ENCODE results near the gene SPSB3. TPM values are rescaled to one million over a fixed set of nuclear protein-coding genes. Genes with fewer than 3 reads are reported as not detected.

Gene SPSB3
- 44.8 TPM for polyA plus RNA-seq (2013)

DNA sequence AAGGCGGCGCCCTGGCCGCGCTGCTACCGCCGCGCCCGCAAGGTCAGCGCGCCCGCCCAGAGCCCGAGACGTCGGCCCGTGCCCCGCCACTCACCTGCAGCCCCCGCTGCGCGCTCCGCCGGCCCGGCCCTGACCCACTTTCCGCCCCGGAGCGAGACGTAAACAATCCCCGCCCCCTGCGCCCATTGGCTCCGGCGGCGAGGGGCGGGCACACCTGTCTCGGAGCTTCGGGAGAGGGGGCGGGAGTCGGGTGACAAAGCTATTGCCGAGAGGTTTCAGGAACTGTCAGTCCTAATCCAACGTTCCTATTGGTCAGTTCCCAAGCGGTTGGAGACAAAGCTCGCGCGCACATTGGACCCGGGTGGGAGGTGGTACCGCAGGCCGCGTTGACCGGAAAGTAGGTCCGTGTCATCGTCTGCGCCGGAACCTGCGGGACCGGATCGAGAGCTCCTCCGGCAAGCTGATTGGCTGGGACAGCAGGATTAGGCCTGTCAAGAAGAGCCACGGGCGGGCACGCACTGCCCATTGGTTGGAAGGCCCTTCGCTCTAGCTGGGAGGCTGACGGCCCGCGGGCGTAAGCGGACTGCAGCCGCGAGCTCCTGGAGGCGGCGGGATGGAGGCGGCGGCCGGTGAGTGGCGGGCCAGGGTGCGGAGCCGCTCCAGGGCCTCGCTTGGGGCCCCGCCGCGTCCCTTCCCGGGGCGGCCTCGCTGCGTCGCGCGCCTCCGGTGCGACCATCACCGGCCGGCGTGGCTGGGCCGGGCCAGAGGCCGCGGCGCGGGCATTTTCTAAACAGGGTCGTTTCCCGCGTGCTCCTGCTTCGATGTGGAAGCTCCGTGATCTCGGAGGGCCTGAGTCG, at the start of gene SPSB3, which contains the start of gene NUBP2:
Gene SPSB3, minus strand, starts transcription at position 164 of the 857 bp plus-strand sequence. CDS start 1,088 bp downstream, outside the sequence.
Gene NUBP2, plus strand, starts transcription at position 553 of the 857 bp plus-strand sequence. Its CDS starts 61 bp downstream, at position 614.
- peaks cover 0 to 22% (median 21%) of the 10 kb centered on the region in 4 experiments for H3K4me1 ChIP-seq (ENCODE audit: control extremely low read depth in 1 of 4, control insufficient read depth in 4 of 4, insufficient read depth in 4 of 4, low read length in 3 of 4)
- H3K9me3 ChIP-seq (ENCODE audit: control extremely low read depth in 1 of 5, control insufficient read depth in 4 of 5, insufficient read depth in 2 of 5, low read depth in 1 of 5, low read length in 4 of 5) = no peaks in the 10 kb centered on the region
- H3K27me3 ChIP-seq (replicated peaks in 2 of 5; ENCODE audit: control insufficient read depth in 4 of 5, insufficient read depth in 5 of 5, low read length in 4 of 5) = no peaks in the 10 kb centered on the region
- under 1% methylated on average over 88 of the region's 102 CpGs for WGBS (ENCODE audit: insufficient coverage)
- peak within 1 kb of the TSS; percentile 78 to 95 (median 90) for H3K4me3 ChIP-seq (ENCODE audit: control insufficient read depth in 1 of 7, extremely low read depth in 1 of 7, insufficient read depth in 4 of 7, low read depth in 2 of 7, low read length in 6 of 7)
- H3K36me3 ChIP-seq (ENCODE audit: control insufficient read depth in 4 of 4, insufficient read depth in 4 of 4, low read length in 3 of 4) = peaks cover 0 to 55% (median 33%) of the 10 kb centered on the region in 4 experiments
- CTCF ChIA-PET = interaction anchor here (0.7 to 2.6 kb wide), 5 partner anchors 9 to 158 kb away, joined by 3 to 10 read pairs (median 5); partner anchors contain the start of genes EME2, MRPS34 and NME3
- DNase-seq = peak; percentile 100
- H3K27ac ChIP-seq (ENCODE audit: insufficient read depth in 1 of 2, low read depth in 1 of 2, low read length in 2 of 2, poor library complexity in 1 of 2, severe bottlenecking in 2 of 2) = peak within 1 kb of the TSS; percentile 58 to 82
- POLR2A ChIA-PET = interaction anchor here (0.5 to 1.2 kb wide), 7 partner anchors 10 to 374 kb away, joined by 3 to 4 read pairs (median 3); partner anchors contain the start of genes EME2, MRPS34, MSRB1 and TRAF7

DNA sequence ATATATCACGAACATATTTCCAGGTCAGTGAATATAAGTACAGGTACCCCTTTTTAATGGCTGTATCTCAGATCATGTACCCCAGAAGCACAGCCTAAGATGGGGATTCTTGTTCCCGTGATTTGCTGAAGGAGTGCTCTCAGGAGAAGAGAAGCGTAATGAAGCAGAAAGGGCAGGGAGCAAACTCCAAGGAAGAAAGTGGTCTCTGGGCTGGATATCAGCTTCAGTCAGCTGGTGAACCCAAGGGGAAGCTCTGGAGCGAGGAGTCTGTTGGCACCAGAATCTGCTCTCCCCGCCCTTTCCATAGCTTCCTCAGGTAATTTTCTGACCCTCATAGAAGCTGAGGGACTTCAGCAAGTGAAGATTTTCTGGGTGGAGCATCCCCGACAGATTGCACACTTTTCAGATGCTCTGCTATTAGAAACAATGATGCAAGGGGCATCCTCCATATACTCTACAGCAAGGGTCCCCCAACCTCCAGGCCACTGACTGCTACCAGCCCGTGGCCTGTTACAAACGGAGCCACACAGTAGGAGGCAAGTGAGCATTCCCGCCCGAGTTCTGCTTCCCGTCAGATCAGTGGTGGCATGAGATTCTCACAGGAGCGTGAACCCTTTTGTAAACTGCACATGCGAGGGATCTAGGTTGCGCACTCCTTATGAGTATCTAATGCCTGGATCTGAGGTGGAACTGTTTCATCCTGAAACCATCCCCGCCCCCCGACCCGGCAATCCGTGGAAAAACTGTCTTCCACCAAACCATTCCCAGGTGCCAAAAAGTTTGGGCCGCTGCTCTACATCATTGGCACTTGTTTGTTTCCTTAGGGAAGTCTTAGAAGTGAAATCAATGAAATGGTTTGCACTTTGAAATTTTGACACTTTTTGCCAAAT, 49.1 kb upstream of the SPSB3 start:
- 98% methylated on average over 13 of the region's 19 CpGs for WGBS (ENCODE audit: insufficient coverage)
- DNase-seq = no peak
- Histone ChIP-seq H3K4me1 (ENCODE audit: control extremely low read depth in 1 of 4, control insufficient read depth in 4 of 4, insufficient read depth in 4 of 4, low read length in 3 of 4) (peaks cover 3 to 24% (median 17%) of the 10 kb centered on the region in 4 experiments), H3K9me3 (ENCODE audit: control extremely low read depth in 1 of 5, control insufficient read depth in 4 of 5, insufficient read depth in 2 of 5, low read depth in 1 of 5, low read length in 4 of 5) (no peaks in the 10 kb centered on the region), H3K4me3 (ENCODE audit: control insufficient read depth in 1 of 7, extremely low read depth in 1 of 7, insufficient read depth in 4 of 7, low read depth in 2 of 7, low read length in 6 of 7) (no peak overlapping the region), H3K36me3 (ENCODE audit: control insufficient read depth in 4 of 4, insufficient read depth in 4 of 4, low read length in 3 of 4) (peaks cover 5 to 12% (median 7%) of the 10 kb centered on the region in 4 experiments), H3K27me3 (replicated peaks in 2 of 5; ENCODE audit: control insufficient read depth in 4 of 5, insufficient read depth in 5 of 5, low read length in 4 of 5) (no peaks in the 10 kb centered on the region), H3K27ac (ENCODE audit: insufficient read depth in 1 of 2, low read depth in 1 of 2, low read length in 2 of 2, poor library complexity in 1 of 2, severe bottlenecking in 2 of 2) (no peak overlapping the region)
- ChIA-PET CTCF (interaction anchor here (0.9 kb wide), 1 partner anchor 9 kb away, joined by 3 read pairs; no protein-coding TSS in a partner anchor), POLR2A (no interaction called here)

- Histone ChIP-seq H3K36me3 (ENCODE audit: control insufficient read depth in 4 of 4, insufficient read depth in 4 of 4, low read length in 3 of 4) (peaks cover 5 to 12% (median 7%) of the 10 kb centered on the region in 4 experiments), H3K4me3 (ENCODE audit: control insufficient read depth in 1 of 7, extremely low read depth in 1 of 7, insufficient read depth in 4 of 7, low read depth in 2 of 7, low read length in 6 of 7) (no peak overlapping the region), H3K27me3 (replicated peaks in 2 of 5; ENCODE audit: control insufficient read depth in 4 of 5, insufficient read depth in 5 of 5, low read length in 4 of 5) (no peaks in the 10 kb centered on the region), H3K9me3 (ENCODE audit: control extremely low read depth in 1 of 5, control insufficient read depth in 4 of 5, insufficient read depth in 2 of 5, low read depth in 1 of 5, low read length in 4 of 5) (no peaks in the 10 kb centered on the region), H3K27ac (ENCODE audit: insufficient read depth in 1 of 2, low read depth in 1 of 2, low read length in 2 of 2, poor library complexity in 1 of 2, severe bottlenecking in 2 of 2) (no peak overlapping the region), H3K4me1 (ENCODE audit: control extremely low read depth in 1 of 4, control insufficient read depth in 4 of 4, insufficient read depth in 4 of 4, low read length in 3 of 4) (peaks cover 3 to 33% (median 28%) of the 10 kb centered on the region in 4 experiments)
- CTCF ChIA-PET = no interaction called here
- no peak for DNase-seq
- WGBS (ENCODE audit: insufficient coverage) = 96% methylated on average over 3 of the region's 3 CpGs
- POLR2A ChIA-PET = no interaction called here
Measured at GRCh38 chr16:1830213-1830612, 47.8 kb upstream of the SPSB3 start.

GRCh38 chr16:1828645-1829410, 46.5 kb upstream of the SPSB3 start:
- DNase-seq = no peak
- 91% methylated on average over 7 of the region's 11 CpGs for WGBS (ENCODE audit: insufficient coverage)
- H3K4me3 ChIP-seq (ENCODE audit: control insufficient read depth in 1 of 7, extremely low read depth in 1 of 7, insufficient read depth in 4 of 7, low read depth in 2 of 7, low read length in 6 of 7) = peak overlapping the region in 1 of 7 experiments; percentile 77
- POLR2A ChIA-PET = no interaction called here
- no peaks in the 10 kb centered on the region for H3K27me3 ChIP-seq (replicated peaks in 2 of 5; ENCODE audit: control insufficient read depth in 4 of 5, insufficient read depth in 5 of 5, low read length in 4 of 5)
- H3K9me3 ChIP-seq (ENCODE audit: control extremely low read depth in 1 of 5, control insufficient read depth in 4 of 5, insufficient read depth in 2 of 5, low read depth in 1 of 5, low read length in 4 of 5) = no peaks in the 10 kb centered on the region
- CTCF ChIA-PET = no interaction called here
- H3K4me1 ChIP-seq (ENCODE audit: control extremely low read depth in 1 of 4, control insufficient read depth in 4 of 4, insufficient read depth in 4 of 4, low read length in 3 of 4) = peaks cover 3 to 34% (median 30%) of the 10 kb centered on the region in 4 experiments
- H3K36me3 ChIP-seq (ENCODE audit: control insufficient read depth in 4 of 4, insufficient read depth in 4 of 4, low read length in 3 of 4) = peaks cover 5 to 12% (median 7%) of the 10 kb centered on the region in 4 experiments
- no peak overlapping the region for H3K27ac ChIP-seq (ENCODE audit: insufficient read depth in 1 of 2, low read depth in 1 of 2, low read length in 2 of 2, poor library complexity in 1 of 2, severe bottlenecking in 2 of 2)

DNA sequence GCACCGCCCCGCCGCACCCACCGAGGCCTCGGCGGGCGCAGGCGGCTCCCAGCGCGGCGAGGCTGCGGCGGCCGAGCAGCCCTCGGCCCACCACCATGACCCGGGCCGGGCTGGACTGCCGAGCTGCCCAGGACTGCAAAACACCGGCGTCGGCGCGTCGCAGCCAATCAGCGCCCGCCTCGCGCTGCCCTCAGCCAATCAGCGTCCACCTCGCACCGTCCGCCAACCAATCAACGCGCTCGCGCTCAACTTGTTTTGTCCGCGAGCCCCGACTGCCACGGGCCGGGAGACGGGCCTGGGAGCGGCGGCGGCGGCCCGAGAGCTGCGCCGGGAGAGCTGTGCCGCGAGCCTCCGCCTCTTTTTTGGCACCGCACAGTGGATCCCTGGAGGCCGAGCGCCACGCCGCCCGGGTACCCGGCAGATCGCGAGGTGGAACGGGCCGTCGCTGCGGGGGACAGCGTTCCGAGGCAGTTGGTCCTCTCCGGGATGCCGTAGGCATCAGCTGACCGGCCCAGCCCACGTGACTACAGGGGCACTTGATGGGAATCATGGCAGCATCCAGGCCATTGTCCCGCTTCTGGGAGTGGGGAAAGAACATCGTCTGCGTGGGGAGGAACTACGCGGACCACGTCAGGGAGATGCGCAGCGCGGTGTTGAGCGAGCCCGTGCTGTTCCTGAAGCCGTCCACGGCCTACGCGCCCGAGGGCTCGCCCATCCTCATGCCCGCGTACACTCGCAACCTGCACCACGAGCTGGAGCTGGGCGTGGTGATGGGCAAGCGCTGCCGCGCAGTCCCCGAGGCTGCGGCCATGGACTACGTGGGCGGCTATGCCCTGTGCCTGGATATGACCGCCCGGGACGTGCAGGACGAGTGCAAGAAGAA, 44.6 kb upstream of the SPSB3 start, which contains the start of the genes FAHD1 and HAGH:
Gene FAHD1, plus strand, starts transcription at position 516 of the 883 bp plus-strand sequence. Its CDS starts 33 bp downstream, at position 549.
Gene HAGH, minus strand, starts transcription at position 135 of the 883 bp plus-strand sequence. Its CDS starts 38 bp downstream, at position 97.
- POLR2A ChIA-PET = interaction anchor here (0.6 to 1.3 kb wide), 4 partner anchors 8 to 138 kb away, joined by 3 read pairs; partner anchors contain the start of gene RPS2
- CTCF ChIA-PET = interaction anchor here (0.6 to 2.3 kb wide), 3 partner anchors 14 to 1743 kb away, joined by 4 to 7 read pairs (median 5); no protein-coding TSS in a partner anchor
- Histone ChIP-seq H3K36me3 (ENCODE audit: control insufficient read depth in 4 of 4, insufficient read depth in 4 of 4, low read length in 3 of 4) (peaks cover 6 to 21% (median 16%) of the 10 kb centered on the region in 4 experiments), H3K4me3 (ENCODE audit: control insufficient read depth in 1 of 7, extremely low read depth in 1 of 7, insufficient read depth in 4 of 7, low read depth in 2 of 7, low read length in 6 of 7) (peak within 1 kb of the TSS; percentile 43 to 99 (median 88)), H3K27me3 (replicated peaks in 2 of 5; ENCODE audit: control insufficient read depth in 4 of 5, insufficient read depth in 5 of 5, low read length in 4 of 5) (no peaks in the 10 kb centered on the region), H3K27ac (ENCODE audit: insufficient read depth in 1 of 2, low read depth in 1 of 2, low read length in 2 of 2, poor library complexity in 1 of 2, severe bottlenecking in 2 of 2) (peak within 1 kb of the TSS; percentile 47 to 69), H3K9me3 (ENCODE audit: control extremely low read depth in 1 of 5, control insufficient read depth in 4 of 5, insufficient read depth in 2 of 5, low read depth in 1 of 5, low read length in 4 of 5) (no peaks in the 10 kb centered on the region), H3K4me1 (ENCODE audit: control extremely low read depth in 1 of 4, control insufficient read depth in 4 of 4, insufficient read depth in 4 of 4, low read length in 3 of 4) (peaks cover 3 to 34% (median 30%) of the 10 kb centered on the region in 4 experiments)
- 0% methylated on average over 91 of the region's 104 CpGs for WGBS (ENCODE audit: insufficient coverage)
- DNase-seq = peak; percentile 92 to 94 (median 93)

Measured in common myeloid progenitor, CD34-positive (primary cell).